HG03175 (cell line): ENCODE measurements around the gene DENND2D.

Experiments
- ATAC-seq: cut with Tn5 transposase; IDR thresholded peaks from one replicate; pipeline ENCODE4 v1.9.1; 2021; ENCODE audit warnings: mild to moderate bottlenecking, moderate library complexity; ENCODE audit not compliant: unreplicated experiment

Gene DENND2D

GRCh38 chr1:111141245-111142220 is 58.9 kb downstream of the DENND2D start:
- ATAC-seq, result no peak

GRCh38 chr1:111140680-111140967 is 59.8 kb downstream of the DENND2D start:
- no peak for ATAC-seq

GRCh38 chr1:111139956-111140679 is 60.3 kb downstream of the DENND2D start, which contains the start of the genes CEPT1 and DRAM2:
Gene CEPT1, plus strand, starts transcription at chr1:111140223. Its CDS starts 7,492 bp downstream, at chr1:111147715.
Gene DRAM2, minus strand, starts transcription at chr1:111140093. Its CDS starts 8,539 bp downstream, at chr1:111131554.
- ATAC-seq, result peak; percentile 79

- ATAC-seq, result peak; percentile 49
These were observed 61.0 kb downstream of the DENND2D start for GRCh38 chr1:111139324-111139955.
